Skeletal muscle tissue (tissue), 5 donors: ENCODE results near the gene CDSN. TPM values are rescaled to one million over a fixed set of nuclear protein-coding genes. Genes with fewer than 3 reads are reported as not detected.
"Not testable (repeated sequence)": the region's sequence is repeated elsewhere in the genome, so short reads cannot be mapped to it uniquely, and the experiment has no call there.

Source experiments
- H3K27ac ChIP-seq: one replicate; pipeline ENCODE4 v1.7.0; 2013; ENCODE audit warnings: mild to moderate bottlenecking, low read depth, low read length, inconsistent platforms
- H3K27me3 ChIP-seq, 3 donors: one replicate each; pipeline ENCODE4 v1.7.0; 2013; ENCODE audit warnings: low read length in 3 of 3; ENCODE audit not compliant: control insufficient read depth in 3 of 3, insufficient read depth in 3 of 3
- H3K36me3 ChIP-seq, 3 donors: one replicate each; pipeline ENCODE4 v1.7.0; 2013; ENCODE audit warnings: low read length in 3 of 3; ENCODE audit not compliant: control insufficient read depth in 3 of 3, insufficient read depth in 3 of 3
- H3K4me1 ChIP-seq, 3 donors: one replicate each; pipeline ENCODE4 v1.7.0; 2013; ENCODE audit warnings: low read length in 3 of 3, mild to moderate bottlenecking in 3 of 3; ENCODE audit not compliant: control insufficient read depth in 3 of 3, insufficient read depth in 3 of 3
- H3K4me3 ChIP-seq, 3 donors: one replicate each; pipeline ENCODE4 v1.7.0; 2013; ENCODE audit warnings: low read length in 3 of 3
- H3K9ac ChIP-seq, 3 donors: one replicate each; pipeline ENCODE4 v1.7.0; 2013; ENCODE audit warnings: low read length in 3 of 3, mild to moderate bottlenecking in 3 of 3, moderate library complexity in 2 of 3, low read depth in 1 of 3
- H3K9me3 ChIP-seq, 3 donors: one replicate each; pipeline ENCODE4 v1.7.0; 2013; ENCODE audit warnings: low read length in 3 of 3; ENCODE audit not compliant: control insufficient read depth in 3 of 3
- small RNA-seq: library from RNA; depleted of rRNA; stranded (forward); fragments of <200 nt; gene quantifications from one replicate; pipeline ENCODE3, GENCODE V24; 2014
- total RNA-seq: library from RNA; depleted of rRNA; stranded (reverse); fragments of >200 nt; gene quantifications from one replicate; pipeline ENCODE4 v1.2.3, GENCODE V29; 2014
- donor health status: Osteomylitis.

The CDSN gene
- total RNA-seq, 1 donor from 2014 or later, result not detected

GRCh38 chr6:31074401-31074800, 45.8 kb downstream of the CDSN start:
- no peak overlapping the region for H3K27ac ChIP-seq
- no peak overlapping the region for H3K9ac ChIP-seq
- H3K4me3 ChIP-seq, result no peak overlapping the region
- no peaks in the 10 kb centered on the region for H3K9me3 ChIP-seq
- no peaks in the 10 kb centered on the region for H3K36me3 ChIP-seq
- H3K4me1 ChIP-seq, result peaks cover 3 to 7% (median 6%) of the 10 kb centered on the region in 3 donors
- H3K27me3 ChIP-seq, result no peaks in the 10 kb centered on the region

- Histone ChIP-seq H3K9me3 (no peaks in the 10 kb centered on the region), H3K27ac (no peak overlapping the region), H3K9ac (peak overlapping the region in 1 of 3 donors; percentile 33), H3K27me3 (no peaks in the 10 kb centered on the region), H3K4me3 (no peak overlapping the region), H3K36me3 (no peaks in the 10 kb centered on the region), H3K4me1 (peaks cover 3 to 6% (median 5%) of the 10 kb centered on the region in 3 donors)
Measured at GRCh38 chr6:31070711-31071197, 49.5 kb downstream of the CDSN start.

- no peak overlapping the region for H3K4me3 ChIP-seq
- H3K36me3 ChIP-seq, result no peaks in the 10 kb centered on the region
- H3K4me1 ChIP-seq, result peaks cover 5 to 6% (median 6%) of the 10 kb centered on the region in 3 donors
- H3K27ac ChIP-seq, result no peak overlapping the region
- no peaks in the 10 kb centered on the region for H3K27me3 ChIP-seq
- H3K9me3 ChIP-seq, result no peaks in the 10 kb centered on the region
- no peak overlapping the region for H3K9ac ChIP-seq
Measured at GRCh38 chr6:31068669-31069340, 51.4 kb downstream of the CDSN start.

- not testable (repeated sequence) for H3K9me3 ChIP-seq, H3K27me3 ChIP-seq, H3K4me1 ChIP-seq, H3K27ac ChIP-seq, H3K36me3 ChIP-seq, H3K4me3 ChIP-seq, H3K9ac ChIP-seq
Measured at GRCh38 chr6:31067891-31068668, 52.2 kb downstream of the CDSN start.

GRCh38 chr6:31067028-31067427, 53.2 kb downstream of the CDSN start:
- not testable (repeated sequence) for H3K36me3 ChIP-seq, H3K9ac ChIP-seq, H3K4me3 ChIP-seq, H3K27me3 ChIP-seq, H3K9me3 ChIP-seq, H3K27ac ChIP-seq, H3K4me1 ChIP-seq

- H3K36me3 ChIP-seq, result no peaks in the 10 kb centered on the region
- no peak overlapping the region for H3K9ac ChIP-seq
- peaks cover 0 to 4% (median 0%) of the 10 kb centered on the region in 3 donors for H3K27me3 ChIP-seq
- no peaks in the 10 kb centered on the region for H3K9me3 ChIP-seq
- H3K27ac ChIP-seq, result no peak overlapping the region
- no peak overlapping the region for H3K4me3 ChIP-seq
- peaks cover 0 to 5% (median 0%) of the 10 kb centered on the region in 3 donors for H3K4me1 ChIP-seq
Measured at GRCh38 chr6:31065556-31065955, 54.7 kb downstream of the CDSN start.

Small RNAs within 50 kb of the gene (small RNA-seq; reads per million reads assigned to genes)
- not detected for gene POLR2LP1
- gene RNU6-1133P, result not detected

Other genes starting within 250 kb of the CDSN start
- 40.7 TPM for gene DDR1, start 235.9 kb downstream of the CDSN start, total RNA-seq
- gene GTF2H4, start 212.2 kb downstream of the CDSN start, total RNA-seq, result 7.3 TPM
- 12.5 TPM for gene VARS2, start 206.2 kb downstream of the CDSN start, total RNA-seq
- not detected for gene SFTA2, start 188.3 kb downstream of the CDSN start, total RNA-seq
- gene MUCL3, start 179.5 kb downstream of the CDSN start, total RNA-seq, result not detected
- gene MUC21, start 136.7 kb downstream of the CDSN start, total RNA-seq, result not detected
- gene MUC22, start 110.0 kb downstream of the CDSN start, total RNA-seq, result not detected
- not detected for gene C6orf15, start 7.9 kb downstream of the CDSN start, total RNA-seq
- under 0.01 TPM for gene PSORS1C1, start 5.6 kb downstream of the CDSN start, total RNA-seq
- not detected for gene PSORS1C2, start 18.6 kb upstream of the CDSN start, total RNA-seq
- 9.9 TPM for gene CCHCR1, start 37.4 kb upstream of the CDSN start, total RNA-seq
- 8.4 TPM for gene TCF19, start 38.1 kb upstream of the CDSN start, total RNA-seq
- not detected for gene POU5F1, start 50.2 kb upstream of the CDSN start, total RNA-seq
- gene HLA-C, start 151.6 kb upstream of the CDSN start, total RNA-seq, result 56.9 TPM
- 92.9 TPM for gene HLA-B, start 236.7 kb upstream of the CDSN start, total RNA-seq